Ramos (cell line): Measurements from ENCODE around the gene PITPNM1.

Experiments
- in situ Hi-C: fragments of 300-500 bp; cut with MboI; formaldehyde crosslinking; loops from one replicate; pipeline ENCODE4 v1.14.3; 2022; ENCODE audit warnings: low sequenced_read_pairs; ENCODE audit not compliant: unreplicated experiment

The PITPNM1 gene

DNA sequence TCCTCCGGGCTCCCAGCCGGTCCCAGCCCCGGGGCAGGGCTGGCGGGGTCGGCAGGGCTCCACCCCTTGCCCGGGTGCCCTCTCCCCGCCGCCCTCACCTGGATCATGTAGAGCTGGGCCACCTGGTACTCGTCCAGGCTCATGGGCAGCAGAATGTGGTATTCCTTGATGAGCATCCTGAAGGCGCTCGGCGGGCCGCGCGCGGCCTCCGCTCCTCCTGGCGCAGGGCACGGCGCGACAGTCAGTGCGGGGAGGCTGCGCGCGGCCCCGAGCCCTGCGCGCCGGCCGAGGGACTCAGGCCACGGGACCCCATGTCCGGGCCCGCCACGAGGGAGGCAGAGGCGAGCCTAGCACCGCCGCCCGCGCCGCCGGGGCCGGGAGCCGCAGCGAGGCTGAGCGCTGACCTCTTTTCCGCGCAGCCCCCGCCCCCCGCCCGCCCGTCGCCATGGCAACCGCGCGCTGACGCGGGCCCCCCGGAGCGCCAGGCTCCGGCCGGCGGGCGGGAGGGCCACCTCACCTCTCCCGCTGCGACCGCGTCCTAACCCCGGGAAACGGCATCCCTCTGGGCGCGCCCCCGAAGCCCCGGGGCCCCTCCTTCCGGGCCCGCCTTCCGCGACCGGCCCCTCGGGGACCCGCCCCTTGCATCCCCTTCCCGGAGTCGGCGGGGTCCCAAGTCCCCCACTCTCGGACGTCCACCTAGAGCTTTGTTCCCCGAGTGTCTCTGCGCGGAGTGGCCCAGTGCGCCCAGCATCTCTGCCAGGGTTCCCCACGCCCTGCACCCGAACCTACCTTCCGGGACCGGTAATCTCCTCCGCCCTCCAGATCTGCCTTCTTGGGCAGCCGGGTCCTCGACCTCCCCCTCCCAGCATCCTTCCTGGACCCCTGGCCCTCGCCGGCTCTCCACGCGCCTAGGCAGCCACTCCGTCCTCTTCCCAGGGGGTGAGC lies 886 bp downstream of the PITPNM1 start:
- in situ Hi-C loops: no loop called here

DNA sequence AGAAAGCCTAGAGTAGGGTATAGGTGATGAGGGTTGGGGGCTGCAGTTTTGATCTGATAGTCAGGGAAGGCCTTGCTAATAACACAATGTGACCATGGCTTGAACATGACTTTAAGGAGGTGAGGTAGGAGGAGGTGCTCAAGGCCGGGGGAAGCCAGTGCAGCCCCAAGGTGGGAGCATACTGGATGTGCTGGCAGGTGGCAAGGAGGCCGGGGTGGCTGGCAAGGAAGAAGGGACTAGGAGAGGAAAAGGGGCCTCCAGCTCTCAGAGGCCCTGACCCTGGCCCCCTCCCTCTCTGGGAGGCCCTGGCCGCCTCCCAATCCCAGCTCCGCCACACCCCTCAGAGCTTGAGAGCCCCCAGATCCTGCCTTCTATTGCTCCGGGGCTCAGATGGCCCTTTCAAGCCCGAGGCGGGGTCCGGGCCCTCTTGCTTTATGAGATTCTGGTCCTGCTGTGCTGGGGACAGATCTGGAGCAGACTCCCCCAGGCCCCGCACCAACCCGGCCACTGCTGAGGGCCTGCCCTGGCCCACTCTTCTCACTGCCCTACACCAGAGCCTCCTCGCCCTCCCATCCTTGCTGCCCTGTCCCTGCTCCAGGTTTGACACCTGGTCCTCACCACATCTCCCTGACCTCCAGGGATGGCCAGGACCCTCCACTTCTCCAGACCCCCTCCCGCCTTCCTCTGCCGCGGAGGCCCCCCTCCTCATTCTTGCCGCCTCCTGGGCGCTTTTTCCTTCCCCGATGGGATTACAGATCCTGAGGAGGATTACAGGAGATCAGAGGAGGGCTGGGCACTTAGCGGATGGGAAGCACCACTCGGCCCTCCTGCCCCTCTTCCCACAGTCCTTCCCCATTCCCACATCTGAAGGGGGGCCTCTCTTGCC lies 1.8 kb downstream of the PITPNM1 start:
- in situ Hi-C loops: no loop called here

GRCh38 chr11:67502328-67502979 lies 2.7 kb downstream of the PITPNM1 start:
- in situ Hi-C loops: no loop called here

- in situ Hi-C loops: no loop called here
These were observed 3.3 kb downstream of the PITPNM1 start for GRCh38 chr11:67501854-67502253.

GRCh38 chr11:67500831-67501715 lies 4.1 kb downstream of the PITPNM1 start:
- in situ Hi-C loops: no loop called here

DNA sequence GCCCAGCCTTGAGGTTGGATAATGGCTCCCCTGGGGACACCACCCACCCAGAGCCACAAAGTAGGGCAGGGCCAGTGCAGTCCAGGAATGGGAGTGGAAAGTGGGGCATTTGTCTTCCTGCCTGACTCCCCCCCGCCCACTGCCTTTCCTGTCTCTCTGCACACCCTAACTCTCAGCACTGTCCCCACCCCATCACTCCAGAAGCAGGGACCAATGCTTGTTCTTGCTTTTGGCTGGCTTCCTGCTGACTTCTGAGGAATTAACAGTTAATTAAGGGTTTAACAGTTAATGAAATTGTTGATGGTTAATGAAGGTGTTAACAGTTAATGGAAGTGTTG lies 4.7 kb downstream of the PITPNM1 start:
- in situ Hi-C loops: no loop called here

- in situ Hi-C loops: no loop called here
These were observed 5.2 kb downstream of the PITPNM1 start for GRCh38 chr11:67499808-67500483.

DNA sequence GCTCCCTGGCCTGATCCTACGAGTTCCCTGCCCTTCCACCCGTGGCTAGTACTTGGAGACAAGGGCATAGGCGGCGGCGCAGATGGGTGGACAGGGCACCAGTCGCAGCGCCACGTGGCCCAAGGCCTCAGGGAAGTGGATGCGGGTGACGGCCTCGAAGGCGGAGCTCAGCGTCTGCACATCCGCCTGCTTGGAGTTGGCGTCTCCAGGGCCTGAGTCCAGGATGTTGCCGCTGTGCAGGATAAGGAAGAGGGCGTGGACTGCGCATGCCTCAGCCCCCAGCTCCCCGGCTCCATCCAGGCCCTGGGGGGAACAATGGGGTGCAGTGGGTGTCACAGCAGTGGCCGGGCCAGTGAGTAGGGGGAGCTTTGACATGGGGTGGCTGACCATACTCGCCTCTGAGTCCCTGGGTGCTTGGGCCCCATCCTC lies 6.6 kb downstream of the PITPNM1 start:
- in situ Hi-C loops: no loop called here

- in situ Hi-C loops: no loop called here
These were observed 7.4 kb downstream of the PITPNM1 start for GRCh38 chr11:67497656-67498291.

DNA sequence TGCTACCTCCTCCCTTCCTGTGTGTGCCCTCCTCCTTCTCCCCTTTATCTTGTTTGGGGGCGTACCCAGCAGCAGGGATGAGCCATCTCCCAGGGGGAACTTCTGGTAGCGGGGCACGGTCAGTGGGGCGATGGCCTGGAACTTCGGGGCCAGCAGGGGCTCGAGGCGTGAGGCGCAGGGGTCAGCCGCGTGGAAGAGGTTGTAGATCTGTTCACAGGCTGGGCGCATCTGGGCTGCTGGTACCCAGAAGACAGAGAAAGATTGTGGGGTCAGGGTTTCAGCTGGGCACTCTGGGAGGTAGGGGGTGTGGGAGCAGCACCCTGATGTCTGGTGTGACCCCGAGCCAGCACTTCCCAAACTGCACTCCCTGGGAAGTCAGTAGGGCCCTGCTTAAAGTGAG lies 9.1 kb downstream of the PITPNM1 start:
- in situ Hi-C loops: no loop called here

- in situ Hi-C loops: no loop called here
These were observed 9.7 kb downstream of the PITPNM1 start for GRCh38 chr11:67495234-67496005.

DNA sequence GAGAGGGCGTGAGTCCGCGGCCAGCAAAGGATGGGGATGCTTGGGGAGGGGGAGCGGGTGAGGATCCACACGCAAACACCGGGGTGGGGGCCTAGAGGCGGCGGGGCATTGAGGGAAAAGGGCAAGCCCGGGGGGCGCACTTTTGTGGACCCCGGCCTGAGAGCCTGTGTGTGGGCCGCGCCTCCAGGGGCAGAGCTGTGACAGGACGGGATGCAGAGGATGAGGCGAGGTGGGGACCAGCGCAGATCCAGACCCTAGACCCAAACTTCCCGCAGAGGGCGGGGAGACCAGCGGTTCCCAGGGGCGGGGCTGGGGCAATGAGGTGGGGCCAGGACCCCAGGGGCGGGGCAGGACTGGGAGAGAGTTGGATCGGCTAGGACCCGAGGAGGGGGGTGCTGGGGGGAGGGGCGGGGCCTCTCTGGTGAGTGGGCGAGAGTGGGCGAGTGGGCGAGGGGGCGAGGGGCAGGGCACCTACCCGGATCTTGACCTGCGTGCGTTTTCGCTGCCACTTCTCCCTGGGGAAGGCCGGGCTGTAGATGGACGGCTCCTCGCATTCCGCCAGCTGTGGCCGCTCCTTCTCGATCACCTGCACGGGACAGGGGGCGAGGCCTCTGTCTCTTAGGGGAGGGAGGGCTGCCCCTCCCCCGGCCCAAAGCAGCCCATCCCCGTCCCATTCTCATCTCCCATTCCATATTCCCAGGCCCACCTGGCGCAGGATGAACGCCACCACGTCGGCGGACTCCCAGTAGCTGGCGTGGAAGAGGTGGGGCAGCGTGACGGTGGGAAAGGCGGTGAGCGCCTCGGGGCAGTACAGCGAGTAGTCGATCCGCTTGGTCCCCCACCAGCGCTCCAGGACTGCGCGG lies 10.6 kb downstream of the PITPNM1 start:
- in situ Hi-C loops: no loop called here

GRCh38 chr11:67493548-67494370 lies 11.4 kb downstream of the PITPNM1 start:
- in situ Hi-C loops: no loop called here

- in situ Hi-C loops: no loop called here
These were observed 12.2 kb downstream of the PITPNM1 start for GRCh38 chr11:67492801-67493547.

DNA sequence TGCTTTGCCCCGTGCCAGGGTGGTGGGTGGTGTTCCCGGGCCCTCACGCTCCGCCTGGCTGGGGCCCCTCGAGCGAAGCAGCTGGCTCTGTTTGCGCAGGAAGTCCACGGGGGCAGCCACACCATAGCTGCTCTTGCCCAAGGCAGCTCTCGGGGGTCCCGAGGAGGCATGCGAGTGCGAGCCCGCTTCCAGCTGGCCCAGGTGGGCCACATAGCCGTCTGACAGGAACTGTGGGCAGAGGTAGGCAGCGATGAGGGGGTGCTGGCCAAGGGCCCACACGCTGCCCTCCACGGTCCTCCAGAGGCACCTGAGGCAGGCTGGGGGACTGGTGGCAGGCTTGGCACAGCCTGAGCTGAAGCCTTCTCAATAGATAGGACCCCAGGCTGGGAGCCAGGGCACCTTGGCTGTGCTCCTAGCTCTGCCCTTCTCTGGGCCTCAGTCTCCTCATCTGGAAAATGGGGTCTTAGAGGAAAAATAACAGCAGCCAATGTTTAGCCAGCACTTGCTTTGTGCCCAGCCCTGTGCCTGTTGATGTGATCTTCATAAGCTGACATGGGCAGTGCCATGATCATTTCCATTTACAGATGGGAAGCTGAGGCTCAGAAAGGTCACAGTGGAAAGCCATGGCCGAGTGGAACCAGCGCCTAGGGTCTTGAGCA lies 13.0 kb downstream of the PITPNM1 start:
- in situ Hi-C loops: no loop called here
